B cell (primary cell): ENCODE results near the gene ARMC9.

Experiments
- EZH2 ChIP-seq: IDR thresholded peaks from 2 replicates; pipeline ENCODE4 v1.6.1; 2012; ENCODE audit warnings: borderline replicate concordance, low read depth, mild to moderate bottlenecking, moderate library complexity, low read length; ENCODE audit not compliant: insufficient read depth, poor library complexity, severe bottlenecking
- TF ChIP-seq, protein P1 (sequence below): fragments of 200-600 bp; IDR thresholded peaks from one replicate; pipeline ENCODE4 v1.8.0; 2022; ENCODE audit warnings: antibody characterized with exemption, mild to moderate bottlenecking

DNA sequence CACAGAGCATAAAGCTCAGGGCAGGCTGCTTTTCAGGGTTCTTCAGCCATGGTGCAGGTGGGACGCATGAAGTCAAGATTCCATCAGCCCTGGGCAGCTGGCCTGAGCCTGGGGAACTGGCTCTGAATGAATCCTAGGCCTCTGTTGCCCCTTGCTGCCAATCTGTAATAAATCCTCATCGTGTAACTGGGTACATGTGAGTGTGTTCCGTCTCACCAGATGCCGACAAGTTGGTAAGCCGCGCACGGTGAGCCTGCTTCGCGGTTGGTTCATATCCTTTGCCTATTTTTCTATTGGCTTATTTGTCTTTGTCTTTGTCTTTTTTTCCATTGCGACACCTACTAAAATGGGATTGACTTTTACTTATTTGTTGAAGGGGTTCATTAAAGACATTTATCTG lies 224.7 kb downstream of the ARMC9 start:
- TF ChIP-seq, protein P1, sequence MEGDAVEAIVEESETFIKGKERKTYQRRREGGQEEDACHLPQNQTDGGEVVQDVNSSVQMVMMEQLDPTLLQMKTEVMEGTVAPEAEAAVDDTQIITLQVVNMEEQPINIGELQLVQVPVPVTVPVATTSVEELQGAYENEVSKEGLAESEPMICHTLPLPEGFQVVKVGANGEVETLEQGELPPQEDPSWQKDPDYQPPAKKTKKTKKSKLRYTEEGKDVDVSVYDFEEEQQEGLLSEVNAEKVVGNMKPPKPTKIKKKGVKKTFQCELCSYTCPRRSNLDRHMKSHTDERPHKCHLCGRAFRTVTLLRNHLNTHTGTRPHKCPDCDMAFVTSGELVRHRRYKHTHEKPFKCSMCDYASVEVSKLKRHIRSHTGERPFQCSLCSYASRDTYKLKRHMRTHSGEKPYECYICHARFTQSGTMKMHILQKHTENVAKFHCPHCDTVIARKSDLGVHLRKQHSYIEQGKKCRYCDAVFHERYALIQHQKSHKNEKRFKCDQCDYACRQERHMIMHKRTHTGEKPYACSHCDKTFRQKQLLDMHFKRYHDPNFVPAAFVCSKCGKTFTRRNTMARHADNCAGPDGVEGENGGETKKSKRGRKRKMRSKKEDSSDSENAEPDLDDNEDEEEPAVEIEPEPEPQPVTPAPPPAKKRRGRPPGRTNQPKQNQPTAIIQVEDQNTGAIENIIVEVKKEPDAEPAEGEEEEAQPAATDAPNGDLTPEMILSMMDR, result no peak
- TF ChIP-seq EZH2, result no peak
